Stimulated activated naive CD8-positive, alpha-beta T cell treated with anti-CD3 and anti-CD28 coated beads, Interleukin-15, Interleukin-2, amounts not matched to agents 100 ng/mL and 50 ng/mL, for 24 hours (primary cell): ENCODE results near the gene PCAT7.
"Not testable (repeated sequence)": the region's sequence is repeated elsewhere in the genome, so short reads cannot be mapped to it uniquely, and the experiment has no call there.

Source experiments
- H3K27ac Mint-ChIP-seq: one replicate; pipeline ENCODE4 v1.8.0; 2021; ENCODE audit warnings: mild to moderate bottlenecking, mixed read lengths
- H3K27me3 Mint-ChIP-seq: one replicate; pipeline ENCODE4 v1.8.0; 2021; ENCODE audit warnings: mixed read lengths
- H3K36me3 Mint-ChIP-seq: one replicate; pipeline ENCODE4 v1.8.0; 2021; ENCODE audit warnings: low read depth, mixed read lengths
- H3K4me1 Mint-ChIP-seq: one replicate; pipeline ENCODE4 v1.8.0; 2021; ENCODE audit warnings: low read depth, mixed read lengths
- H3K4me3 Mint-ChIP-seq: one replicate; pipeline ENCODE4 v1.8.0; 2021; ENCODE audit warnings: mild to moderate bottlenecking, mixed read lengths
- H3K9me3 Mint-ChIP-seq: one replicate; pipeline ENCODE4 v1.8.0; 2021; ENCODE audit warnings: mixed read lengths

The PCAT7 gene

DNA sequence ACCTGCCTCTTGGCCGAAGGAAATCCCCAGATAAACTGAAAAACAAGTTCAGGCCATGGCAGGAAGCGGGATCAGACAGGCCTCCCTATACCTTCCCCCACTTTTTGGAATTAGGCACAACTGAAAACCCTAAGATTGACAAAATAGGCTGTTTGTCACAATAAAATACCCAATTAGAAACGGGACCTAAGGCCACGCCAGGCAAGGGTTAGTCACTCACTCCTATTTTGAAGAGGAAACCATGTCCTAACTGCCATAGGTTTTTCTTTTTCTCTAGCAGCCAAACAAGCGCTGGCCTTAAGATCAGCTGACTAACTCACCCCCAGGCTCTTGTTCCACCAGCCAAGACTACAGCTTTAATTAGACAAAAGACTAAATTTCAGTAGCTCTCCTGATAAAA lies 26.8 kb downstream of the PCAT7 start:
- Mint-ChIP-seq H3K4me1 (peaks cover 23% of the 10 kb centered on the region), H3K9me3 (no peaks in the 10 kb centered on the region), H3K27ac (no peak overlapping the region), H3K36me3 (no peaks in the 10 kb centered on the region), H3K27me3 (peaks cover 6% of the 10 kb centered on the region), H3K4me3 (no peak overlapping the region)

DNA sequence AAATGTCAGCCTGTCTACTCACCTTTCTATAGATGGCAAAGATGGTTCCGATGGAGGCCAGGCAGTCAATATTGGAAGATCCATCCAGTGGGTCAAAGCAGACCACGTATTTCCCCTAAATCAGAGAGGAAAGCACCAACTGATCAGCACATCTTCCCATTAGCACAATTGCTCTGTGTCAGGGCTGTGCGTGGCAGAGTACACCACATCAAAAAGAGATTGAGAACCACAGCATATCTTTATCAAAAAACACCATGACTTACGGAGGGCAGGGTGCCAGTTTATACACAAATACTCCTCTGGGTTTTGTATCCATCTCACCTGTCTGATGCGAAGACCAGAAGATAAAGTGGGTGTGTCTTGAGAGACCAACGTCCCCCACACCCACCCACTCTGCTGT lies 29.7 kb downstream of the PCAT7 start:
- H3K9me3 Mint-ChIP-seq, result no peaks in the 10 kb centered on the region
- H3K27me3 Mint-ChIP-seq, result peaks cover 13% of the 10 kb centered on the region
- no peak overlapping the region for H3K4me3 Mint-ChIP-seq
- peak overlapping the region; percentile 65 for H3K27ac Mint-ChIP-seq
- no peaks in the 10 kb centered on the region for H3K36me3 Mint-ChIP-seq
- H3K4me1 Mint-ChIP-seq, result peaks cover 30% of the 10 kb centered on the region

DNA sequence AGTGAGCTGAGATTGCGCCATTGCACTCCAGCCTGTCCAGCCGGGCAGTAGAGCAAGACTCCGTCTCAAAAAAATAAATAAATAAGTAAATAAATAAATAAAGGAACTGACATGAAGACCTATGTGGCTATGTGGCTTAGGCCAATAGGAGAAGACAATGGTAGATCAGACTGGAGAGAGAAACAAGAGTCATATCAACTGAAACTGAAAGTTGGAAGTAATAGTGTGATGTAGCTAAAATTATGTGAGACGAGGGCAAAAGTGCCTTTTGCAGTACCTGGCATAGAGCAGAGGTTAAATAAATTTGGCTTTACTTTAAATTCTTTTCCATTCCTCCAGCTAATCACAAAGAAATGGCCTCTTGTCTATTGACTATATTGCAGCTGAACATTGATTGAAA lies 31.4 kb downstream of the PCAT7 start:
- no peaks in the 10 kb centered on the region for H3K9me3 Mint-ChIP-seq
- H3K4me3 Mint-ChIP-seq, result no peak overlapping the region
- H3K4me1 Mint-ChIP-seq, result peaks cover 30% of the 10 kb centered on the region
- peaks cover 13% of the 10 kb centered on the region for H3K27me3 Mint-ChIP-seq
- no peak overlapping the region for H3K27ac Mint-ChIP-seq
- no peaks in the 10 kb centered on the region for H3K36me3 Mint-ChIP-seq

DNA sequence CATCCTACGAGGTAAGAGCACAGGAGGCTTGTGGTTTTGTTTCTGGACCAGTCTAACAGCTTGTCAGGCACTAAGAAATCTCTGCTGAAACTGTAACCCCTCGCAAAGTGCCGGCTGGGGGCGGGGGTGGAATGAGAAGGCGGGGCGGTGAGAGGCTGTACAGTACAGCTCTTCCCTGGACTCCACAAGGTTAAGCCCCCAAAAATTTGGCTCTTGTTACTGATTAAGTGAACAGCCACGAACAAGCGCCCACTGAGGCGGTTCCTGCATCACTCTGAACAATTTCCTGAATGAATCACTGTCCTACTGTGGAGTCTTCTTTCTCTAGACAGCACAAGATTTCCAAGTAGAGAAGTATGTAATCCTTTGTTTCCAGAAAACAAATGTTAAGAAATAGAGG lies 31.9 kb downstream of the PCAT7 start:
- Mint-ChIP-seq H3K9me3 (no peaks in the 10 kb centered on the region), H3K4me3 (no peak overlapping the region), H3K27me3 (peaks cover 13% of the 10 kb centered on the region), H3K36me3 (no peaks in the 10 kb centered on the region), H3K4me1 (peaks cover 30% of the 10 kb centered on the region), H3K27ac (no peak overlapping the region)

DNA sequence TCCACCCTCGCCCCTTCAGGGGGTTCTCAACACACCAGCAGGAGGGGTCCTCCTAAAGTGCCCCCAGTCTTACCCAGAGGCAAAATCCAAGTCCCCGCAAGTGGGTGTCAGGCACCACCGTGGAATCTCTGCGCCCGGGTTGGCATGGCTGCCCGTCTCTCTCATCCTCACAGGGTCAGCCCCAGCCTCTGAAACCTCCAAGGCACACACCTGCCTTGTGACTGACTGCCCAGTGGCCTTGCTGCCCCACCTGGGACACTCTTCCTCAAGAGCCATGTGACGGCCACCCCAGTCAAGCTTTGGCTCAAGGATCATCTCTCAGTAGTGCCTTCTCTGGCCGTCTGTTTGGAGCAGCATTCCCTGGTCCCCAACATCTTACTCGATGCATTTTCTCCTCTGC lies 33.8 kb downstream of the PCAT7 start:
- Mint-ChIP-seq H3K4me1 (peaks cover 30% of the 10 kb centered on the region), H3K4me3 (no peak overlapping the region), H3K9me3 (no peaks in the 10 kb centered on the region), H3K27me3 (peaks cover 13% of the 10 kb centered on the region), H3K27ac (no peak overlapping the region), H3K36me3 (no peaks in the 10 kb centered on the region)

DNA sequence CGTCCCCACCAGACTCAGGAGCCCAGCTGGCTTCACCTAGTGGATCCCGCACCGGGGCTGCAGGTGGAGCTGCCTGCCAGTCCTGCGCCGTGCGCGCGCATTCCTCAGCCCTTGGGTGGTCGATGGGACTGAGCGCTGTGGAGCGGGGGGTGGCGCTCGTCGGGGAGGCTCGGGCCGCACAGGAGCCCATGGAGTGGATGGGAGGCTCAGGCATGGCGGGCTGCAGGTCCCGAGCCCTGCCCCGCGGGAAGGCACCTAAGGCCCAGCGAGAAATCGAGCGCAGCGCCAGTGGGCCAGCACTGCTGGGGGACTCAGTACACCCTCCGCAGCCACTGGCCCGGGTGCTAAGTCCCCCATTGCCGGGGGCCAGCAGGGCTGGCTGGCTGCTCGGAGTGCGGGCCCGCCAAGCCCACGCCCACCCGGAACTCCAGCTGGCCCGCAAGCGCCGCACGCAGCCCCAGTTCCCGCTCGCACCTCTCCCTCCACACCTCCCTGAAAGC lies 36.2 kb downstream of the PCAT7 start:
- not testable (repeated sequence) for H3K27me3 Mint-ChIP-seq, H3K27ac Mint-ChIP-seq, H3K4me3 Mint-ChIP-seq, H3K9me3 Mint-ChIP-seq, H3K36me3 Mint-ChIP-seq
- H3K4me1 Mint-ChIP-seq, result peaks cover 13% of the 10 kb centered on the region

DNA sequence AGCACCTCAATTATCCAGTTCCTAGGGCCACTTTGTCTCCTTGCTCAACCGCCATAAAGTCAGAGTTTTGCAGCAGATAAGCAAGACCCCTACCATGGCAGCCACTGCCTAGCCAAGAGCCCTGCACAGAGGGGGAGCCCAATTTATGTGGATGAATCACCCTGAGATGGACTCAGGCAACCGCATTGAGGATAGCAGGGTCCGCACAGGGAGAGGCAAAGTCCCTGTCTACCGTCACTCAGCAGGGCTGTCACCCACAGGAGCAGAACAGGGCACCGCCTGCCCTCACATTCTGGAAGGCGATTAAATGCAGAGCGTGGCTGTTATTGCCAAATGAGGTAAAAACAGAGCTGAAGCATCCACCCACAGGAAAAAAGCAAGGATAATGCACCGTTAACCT lies 37.0 kb downstream of the PCAT7 start:
- H3K4me3 Mint-ChIP-seq, result no peak overlapping the region
- H3K27ac Mint-ChIP-seq, result no peak overlapping the region

DNA sequence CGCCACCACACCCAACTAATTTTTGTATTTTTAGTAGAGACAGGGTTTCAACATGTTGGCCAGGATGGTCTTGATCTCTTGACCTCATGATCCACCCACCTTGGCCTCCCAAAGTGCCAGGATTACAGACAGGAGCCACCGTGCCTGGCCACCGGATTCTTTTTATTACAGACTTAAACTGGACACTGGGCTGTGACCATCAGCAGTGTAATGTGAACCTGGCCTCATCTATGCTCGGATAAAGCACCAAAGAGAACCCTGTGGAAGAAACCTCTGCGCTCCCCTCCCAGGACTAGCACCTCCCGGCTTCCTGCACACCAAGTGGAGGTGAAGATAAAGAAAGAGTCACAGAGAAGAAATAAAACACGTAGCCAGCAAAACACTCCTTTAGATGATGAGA lies 37.8 kb downstream of the PCAT7 start:
- H3K36me3 Mint-ChIP-seq, H3K4me3 Mint-ChIP-seq, H3K27ac Mint-ChIP-seq, H3K9me3 Mint-ChIP-seq, H3K27me3 Mint-ChIP-seq, H3K4me1 Mint-ChIP-seq: not testable (repeated sequence)

More for the DNA sequence above, 37.0 kb downstream of the PCAT7 start:
- Mint-ChIP-seq H3K4me1 (peaks cover 6% of the 10 kb centered on the region), H3K9me3 (no peaks in the 10 kb centered on the region), H3K27me3 (peaks cover 12% of the 10 kb centered on the region), H3K36me3 (no peaks in the 10 kb centered on the region)

DNA sequence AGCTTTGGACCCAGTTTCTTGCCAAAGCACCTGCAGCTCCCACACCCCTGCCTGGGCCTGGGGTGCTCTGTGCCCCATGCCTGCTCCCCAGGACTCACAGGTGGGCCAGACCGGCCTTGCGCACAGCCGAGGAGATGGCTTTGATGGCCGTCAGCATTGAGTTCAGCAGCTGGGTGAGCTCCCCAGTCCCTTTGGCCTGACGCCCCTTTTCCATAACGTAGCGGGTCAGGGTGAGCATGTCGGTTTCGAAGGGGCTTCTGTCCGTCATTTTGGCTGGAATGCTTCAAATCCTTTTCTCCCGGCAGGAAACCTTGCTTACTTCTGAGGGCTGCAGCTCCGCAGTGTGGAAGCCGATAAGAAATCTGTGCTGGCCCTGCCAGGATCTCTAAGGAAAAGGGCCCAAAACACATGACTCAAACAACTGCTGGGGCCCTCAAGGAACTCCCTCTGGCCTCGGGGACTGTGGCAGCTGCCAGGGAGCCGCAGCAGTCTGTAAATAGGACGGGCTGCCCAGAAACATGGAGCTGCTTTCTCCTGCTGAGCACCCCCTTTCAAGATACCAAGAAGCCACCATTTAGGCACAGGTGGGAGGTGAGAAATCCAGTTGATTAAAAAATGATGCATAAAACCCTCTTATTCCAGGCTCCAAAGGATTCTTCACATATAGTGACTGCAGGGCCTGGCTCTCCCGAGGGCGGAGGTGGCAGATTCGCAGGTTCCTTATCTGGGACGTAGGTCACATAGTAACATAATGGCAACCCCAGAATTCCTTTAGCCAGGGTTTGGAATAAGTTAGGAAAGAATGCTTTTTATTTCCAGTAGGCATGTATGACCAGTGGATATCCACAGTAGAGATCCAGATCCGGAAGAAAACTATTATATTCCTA lies 38.8 kb downstream of the PCAT7 start, which contains the start of gene FBP2:
Gene FBP2, minus strand, starts transcription at position 366 of the 887 bp plus-strand sequence. Its CDS starts 98 bp downstream, at position 268.
- H3K27me3 Mint-ChIP-seq, result peaks cover 8% of the 10 kb centered on the region
- H3K9me3 Mint-ChIP-seq, result no peaks in the 10 kb centered on the region
- no peak within 1 kb of the TSS for H3K27ac Mint-ChIP-seq
- no peaks in the 10 kb centered on the region for H3K36me3 Mint-ChIP-seq
- H3K4me3 Mint-ChIP-seq, result no peak within 1 kb of the TSS
- H3K4me1 Mint-ChIP-seq, result no peaks in the 10 kb centered on the region

DNA sequence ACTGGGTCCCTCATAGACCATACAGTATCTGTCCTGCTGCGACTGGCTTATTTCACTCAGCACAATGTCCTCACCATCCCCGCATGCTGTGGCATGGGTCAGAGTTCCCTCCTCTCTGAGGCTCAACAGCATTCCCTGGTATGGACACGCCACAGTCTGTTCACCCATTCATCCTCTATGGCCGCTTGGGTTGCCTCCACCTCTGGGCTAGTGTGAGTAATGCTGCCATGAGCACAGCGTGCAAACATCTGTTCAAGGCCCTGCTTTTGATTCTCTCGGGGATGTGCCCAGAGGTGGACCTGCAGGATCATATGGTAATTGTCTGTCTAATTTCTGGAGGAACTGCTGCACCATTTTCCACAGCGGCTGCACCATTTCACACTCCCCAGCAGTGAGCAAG lies 44.2 kb downstream of the PCAT7 start:
- Mint-ChIP-seq H3K36me3 (no peaks in the 10 kb centered on the region), H3K27ac (no peak overlapping the region), H3K4me3 (no peak overlapping the region), H3K9me3 (no peaks in the 10 kb centered on the region), H3K27me3 (peaks cover 5% of the 10 kb centered on the region), H3K4me1 (peaks cover 10% of the 10 kb centered on the region)

DNA sequence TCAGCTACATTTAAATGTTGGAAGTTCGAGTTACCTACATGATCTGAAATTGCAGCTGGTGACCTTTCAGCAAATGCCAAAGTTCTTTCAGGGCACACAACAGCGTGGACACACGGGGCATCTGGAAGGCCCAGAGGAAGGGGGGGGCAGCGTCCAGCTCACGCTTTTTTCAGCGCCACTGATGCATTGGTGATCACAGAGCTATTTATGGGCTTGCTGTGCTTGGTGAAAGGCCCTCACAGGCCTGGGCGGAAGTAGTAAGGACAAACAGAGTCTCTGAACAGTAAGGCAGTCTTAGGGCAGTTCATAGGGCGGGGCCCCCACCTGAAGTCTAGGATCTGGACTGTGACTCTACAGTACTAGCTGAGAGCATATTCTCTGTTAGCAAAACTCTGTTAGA lies 45.4 kb downstream of the PCAT7 start:
- Mint-ChIP-seq H3K27me3 (peaks cover 5% of the 10 kb centered on the region), H3K9me3 (no peaks in the 10 kb centered on the region), H3K36me3 (no peaks in the 10 kb centered on the region), H3K4me3 (no peak overlapping the region), H3K27ac (no peak overlapping the region), H3K4me1 (peaks cover 10% of the 10 kb centered on the region)

DNA sequence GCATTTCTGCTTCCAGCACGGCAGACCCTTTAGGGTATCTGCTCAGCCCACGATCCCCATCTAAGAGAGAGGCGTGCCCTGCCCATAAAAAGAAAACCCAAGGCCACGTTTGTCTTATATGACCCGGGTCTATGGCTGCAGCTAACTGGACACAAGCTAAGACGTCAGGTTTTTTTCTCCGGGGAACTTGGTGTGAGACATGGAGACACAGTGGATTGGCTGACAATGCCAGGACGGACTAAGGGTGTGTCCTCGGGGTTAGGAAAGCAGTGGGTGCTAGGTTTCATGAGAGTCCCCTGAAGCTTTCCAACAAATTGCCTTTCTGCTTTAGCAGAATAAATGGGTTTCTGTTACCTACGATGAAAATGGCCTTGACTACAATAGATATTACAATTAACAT lies 45.8 kb downstream of the PCAT7 start:
- Mint-ChIP-seq H3K9me3 (no peaks in the 10 kb centered on the region), H3K27ac (no peak overlapping the region), H3K27me3 (peaks cover 5% of the 10 kb centered on the region), H3K4me1 (peaks cover 10% of the 10 kb centered on the region), H3K4me3 (no peak overlapping the region), H3K36me3 (no peaks in the 10 kb centered on the region)

DNA sequence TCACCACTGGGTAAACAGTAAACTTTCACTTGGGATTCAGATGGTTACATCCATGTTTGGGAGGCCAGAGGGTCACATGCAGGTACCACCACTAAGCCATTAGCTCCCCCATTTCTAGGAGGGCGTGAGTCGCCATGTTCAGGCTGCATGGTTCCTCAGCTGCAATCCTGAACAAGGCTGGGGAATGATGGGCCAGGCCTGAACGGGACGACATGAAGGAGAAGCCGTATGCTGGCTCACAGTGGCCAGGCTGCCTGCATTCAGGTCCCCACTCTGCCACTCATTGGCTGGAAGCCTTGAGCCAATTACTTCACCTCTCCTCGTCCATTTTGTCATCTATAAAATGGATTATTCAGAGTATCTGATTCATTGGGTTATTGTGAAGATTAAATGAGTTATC lies 47.8 kb downstream of the PCAT7 start:
- peaks cover 4% of the 10 kb centered on the region for H3K27me3 Mint-ChIP-seq
- H3K27ac Mint-ChIP-seq, result no peak overlapping the region
- H3K4me1 Mint-ChIP-seq, result peaks cover 10% of the 10 kb centered on the region
- H3K9me3 Mint-ChIP-seq, result no peaks in the 10 kb centered on the region
- no peak overlapping the region for H3K4me3 Mint-ChIP-seq
- no peaks in the 10 kb centered on the region for H3K36me3 Mint-ChIP-seq

DNA sequence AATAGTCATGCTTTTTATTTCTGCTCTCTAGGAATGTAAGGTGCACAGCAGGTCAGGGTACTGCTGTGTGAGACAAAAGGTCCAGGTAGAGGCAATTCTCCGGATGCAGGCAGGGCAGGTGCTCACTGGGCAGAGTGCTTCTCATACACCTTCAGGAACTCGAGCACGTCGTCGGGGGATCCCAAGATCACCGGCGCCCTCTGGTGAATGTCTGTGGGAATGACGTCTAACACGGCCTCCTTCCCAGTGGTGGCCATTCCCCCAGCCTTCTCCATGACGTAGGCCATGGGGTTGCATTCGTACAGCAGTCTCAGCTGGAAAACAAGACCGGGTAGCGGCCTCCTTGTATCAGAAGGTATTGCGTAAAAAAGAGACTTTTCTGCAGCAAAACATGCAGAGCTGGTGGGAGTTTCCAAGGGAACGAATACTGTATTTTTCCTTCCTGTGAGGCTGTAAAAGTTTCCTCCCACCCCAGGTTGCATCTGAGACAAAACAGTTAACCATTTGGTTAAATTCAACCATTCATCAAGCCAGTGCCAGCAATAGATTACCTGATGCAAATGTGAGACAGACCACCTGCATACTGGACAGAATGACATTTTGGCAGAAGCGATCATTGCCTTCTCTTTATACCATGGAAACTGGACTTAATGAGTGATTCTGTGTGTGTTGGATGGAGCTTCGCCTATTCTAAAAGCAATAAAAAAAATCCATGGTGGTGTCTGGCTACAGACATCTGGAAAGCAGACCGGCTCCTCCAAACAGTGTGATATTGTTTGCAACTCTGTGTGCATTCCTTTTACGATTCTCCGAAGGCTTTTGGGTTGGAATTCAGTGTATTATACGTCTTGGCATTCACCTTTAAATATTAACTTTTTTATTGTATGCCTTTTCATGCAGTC lies 48.6 kb downstream of the PCAT7 start:
- no peaks in the 10 kb centered on the region for H3K9me3 Mint-ChIP-seq
- peaks cover 4% of the 10 kb centered on the region for H3K27me3 Mint-ChIP-seq
- H3K4me3 Mint-ChIP-seq, result no peak overlapping the region
- no peaks in the 10 kb centered on the region for H3K36me3 Mint-ChIP-seq
- H3K27ac Mint-ChIP-seq, result no peak overlapping the region
- H3K4me1 Mint-ChIP-seq, result peaks cover 10% of the 10 kb centered on the region
